GM18517 (cell line): ENCODE data around the gene DOK3.

Source experiments
- ATAC-seq: cut with Tn5 transposase; IDR thresholded peaks from one replicate; pipeline ENCODE4 v1.9.1; 2021; ENCODE audit warnings: mild to moderate bottlenecking, moderate library complexity; ENCODE audit not compliant: unreplicated experiment

The DOK3 gene

GRCh38 chr5:177484902-177485549 lies 24.6 kb downstream of the DOK3 start:
- ATAC-seq: no peak

- ATAC-seq: no peak
These were observed 25.4 kb downstream of the DOK3 start for GRCh38 chr5:177483994-177484901.

GRCh38 chr5:177483042-177483441 lies 26.6 kb downstream of the DOK3 start:
- ATAC-seq: no peak

- no peak for ATAC-seq
These were observed 27.2 kb downstream of the DOK3 start for GRCh38 chr5:177482359-177482795.

- no peak for ATAC-seq
These were observed 29.9 kb downstream of the DOK3 start for GRCh38 chr5:177479774-177480173.

GRCh38 chr5:177478711-177479646 lies 30.6 kb downstream of the DOK3 start:
- ATAC-seq: no peak

GRCh38 chr5:177477701-177478477 lies 31.7 kb downstream of the DOK3 start:
- ATAC-seq: no peak

GRCh38 chr5:177476531-177477233 lies 32.9 kb downstream of the DOK3 start:
- ATAC-seq: no peak

GRCh38 chr5:177475563-177476427 lies 33.8 kb downstream of the DOK3 start:
- no peak for ATAC-seq

GRCh38 chr5:177474846-177475562 lies 34.6 kb downstream of the DOK3 start:
- no peak for ATAC-seq

- no peak for ATAC-seq
These were observed 35.6 kb downstream of the DOK3 start for GRCh38 chr5:177474002-177474476.

GRCh38 chr5:177473443-177474001 lies 36.1 kb downstream of the DOK3 start, which contains the start of gene DBN1:
Gene DBN1 (minus strand): TSS chr5:177473634. CDS start chr5:177473521, 113 bp downstream.
- ATAC-seq: no peak

GRCh38 chr5:177472460-177473442 lies 36.9 kb downstream of the DOK3 start:
- ATAC-seq: no peak

GRCh38 chr5:177471610-177472356 lies 37.8 kb downstream of the DOK3 start:
- ATAC-seq: no peak

- ATAC-seq: no peak
These were observed 38.7 kb downstream of the DOK3 start for GRCh38 chr5:177470759-177471536.
